HFFc6 (cell line): Measurements from ENCODE around the gene ZNF512B. TPM values are rescaled to one million over a fixed set of nuclear protein-coding genes. Genes with fewer than 3 reads are reported as not detected.
A peak's percentile ranks its signal among the peaks of the same experiment; 100 is the strongest.

Experiments
- DNase-seq: peaks from one replicate; pipeline ENCODE4 v3.0.0-alpha.2; 2018
- H3K27ac Mint-ChIP-seq: 2 replicates; pipeline ENCODE4 v1.8.0; 2020; ENCODE audit warnings: mild to moderate bottlenecking, mixed read lengths
- H3K27me3 Mint-ChIP-seq: 2 replicates; pipeline ENCODE4 v1.8.0; 2021; ENCODE audit warnings: mild to moderate bottlenecking, moderate library complexity, mixed read lengths; ENCODE audit not compliant: insufficient read depth
- H3K36me3 Mint-ChIP-seq: 2 replicates; pipeline ENCODE4 v1.8.0; 2021; ENCODE audit warnings: low read depth, mixed read lengths
- H3K4me1 Mint-ChIP-seq: 2 replicates; pipeline ENCODE4 v1.8.0; 2020; ENCODE audit warnings: low read depth, mixed read lengths
- H3K4me3 Mint-ChIP-seq: 2 replicates; pipeline ENCODE4 v1.8.0; 2020; ENCODE audit warnings: mild to moderate bottlenecking, moderate library complexity, mixed read lengths
- H3K9me3 Mint-ChIP-seq: 2 replicates; pipeline ENCODE4 v1.8.0; 2020; ENCODE audit warnings: mild to moderate bottlenecking, mixed read lengths
- CTCF ChIP-seq: fragments of 200-600 bp; sonication (generic); IDR thresholded peaks from 2 replicates; pipeline ENCODE4 v1.5.0; 2021; ENCODE audit warnings: antibody characterized with exemption, mild to moderate bottlenecking
- total RNA-seq, 6 experiments: library from RNA; stranded (reverse); fragmentation: NEBNext Ultra II Directional; extraction: Animal tissue kit (Norgen Biotek cat#: 25700); gene quantifications; 2 replicates in 1 of 6; 3 replicates in 5 of 6; pipeline ENCODE4 v1.2.3, GENCODE V29; 2021

Gene ZNF512B
- total RNA-seq, 6 experiments from 2014 or later = 20.7 to 26.1 (median 21.4) TPM

- H3K36me3 Mint-ChIP-seq = peaks cover 6% of the 10 kb centered on the region; the same call in 1 of the 2 replicates
- DNase-seq = no peak
- H3K27ac Mint-ChIP-seq = peak overlapping the region; percentile 68
- peak overlapping the region; percentile 89 for H3K4me3 Mint-ChIP-seq
- no peak for TF ChIP-seq CTCF
- peaks cover 34% of the 10 kb centered on the region for H3K4me1 Mint-ChIP-seq
- H3K9me3 Mint-ChIP-seq = no peaks in the 10 kb centered on the region
- peaks cover 16% of the 10 kb centered on the region for H3K27me3 Mint-ChIP-seq
Measured at GRCh38 chr20:63953764-63954429, 15.8 kb downstream of the ZNF512B start.

- Mint-ChIP-seq H3K4me3 (no peak overlapping the region), H3K4me1 (peaks cover 44% of the 10 kb centered on the region), H3K27ac (no peak overlapping the region), H3K36me3 (peaks cover 10% of the 10 kb centered on the region; the same call in 1 of the 2 replicates), H3K9me3 (no peaks in the 10 kb centered on the region), H3K27me3 (peaks cover 14% of the 10 kb centered on the region)
- no peak for TF ChIP-seq CTCF
- no peak for DNase-seq
Measured at GRCh38 chr20:63952769-63953168, 17.0 kb downstream of the ZNF512B start.

GRCh38 chr20:63952210-63952535 lies 17.6 kb downstream of the ZNF512B start:
- Mint-ChIP-seq H3K27me3 (peaks cover 14% of the 10 kb centered on the region), H3K9me3 (no peaks in the 10 kb centered on the region), H3K36me3 (peaks cover 10% of the 10 kb centered on the region; the same call in 1 of the 2 replicates), H3K4me3 (no peak overlapping the region), H3K4me1 (peaks cover 42% of the 10 kb centered on the region), H3K27ac (no peak overlapping the region)
- DNase-seq = no peak
- no peak for TF ChIP-seq CTCF

- H3K4me1 Mint-ChIP-seq = peaks cover 43% of the 10 kb centered on the region
- DNase-seq = no peak
- no peak overlapping the region for H3K27ac Mint-ChIP-seq
- no peak overlapping the region for H3K4me3 Mint-ChIP-seq
- no peaks in the 10 kb centered on the region for H3K9me3 Mint-ChIP-seq
- TF ChIP-seq CTCF = no peak
- peaks cover 14% of the 10 kb centered on the region for H3K27me3 Mint-ChIP-seq
- peaks cover 10% of the 10 kb centered on the region; the same call in 1 of the 2 replicates for H3K36me3 Mint-ChIP-seq
Measured at GRCh38 chr20:63951398-63952209, 18.1 kb downstream of the ZNF512B start.

GRCh38 chr20:63950701-63951397 lies 18.9 kb downstream of the ZNF512B start:
- Mint-ChIP-seq H3K9me3 (no peaks in the 10 kb centered on the region), H3K4me3 (no peak overlapping the region), H3K27me3 (peaks cover 13% of the 10 kb centered on the region), H3K4me1 (peaks cover 43% of the 10 kb centered on the region), H3K36me3 (peaks cover 10% of the 10 kb centered on the region; the same call in 1 of the 2 replicates), H3K27ac (no peak overlapping the region)
- TF ChIP-seq CTCF = no peak
- no peak for DNase-seq
